GM19324 (cell line): ENCODE data around the gene APEH.
"Not testable (repeated sequence)": the region's sequence is repeated elsewhere in the genome, so short reads cannot be mapped to it uniquely, and the experiment has no call there.

ENCODE experiments used
- ATAC-seq: cut with Tn5 transposase; IDR thresholded peaks from one replicate; pipeline ENCODE4 v1.9.1; 2021; ENCODE audit warnings: mild to moderate bottlenecking, moderate library complexity; ENCODE audit not compliant: unreplicated experiment, low FRiP score

The APEH gene

DNA sequence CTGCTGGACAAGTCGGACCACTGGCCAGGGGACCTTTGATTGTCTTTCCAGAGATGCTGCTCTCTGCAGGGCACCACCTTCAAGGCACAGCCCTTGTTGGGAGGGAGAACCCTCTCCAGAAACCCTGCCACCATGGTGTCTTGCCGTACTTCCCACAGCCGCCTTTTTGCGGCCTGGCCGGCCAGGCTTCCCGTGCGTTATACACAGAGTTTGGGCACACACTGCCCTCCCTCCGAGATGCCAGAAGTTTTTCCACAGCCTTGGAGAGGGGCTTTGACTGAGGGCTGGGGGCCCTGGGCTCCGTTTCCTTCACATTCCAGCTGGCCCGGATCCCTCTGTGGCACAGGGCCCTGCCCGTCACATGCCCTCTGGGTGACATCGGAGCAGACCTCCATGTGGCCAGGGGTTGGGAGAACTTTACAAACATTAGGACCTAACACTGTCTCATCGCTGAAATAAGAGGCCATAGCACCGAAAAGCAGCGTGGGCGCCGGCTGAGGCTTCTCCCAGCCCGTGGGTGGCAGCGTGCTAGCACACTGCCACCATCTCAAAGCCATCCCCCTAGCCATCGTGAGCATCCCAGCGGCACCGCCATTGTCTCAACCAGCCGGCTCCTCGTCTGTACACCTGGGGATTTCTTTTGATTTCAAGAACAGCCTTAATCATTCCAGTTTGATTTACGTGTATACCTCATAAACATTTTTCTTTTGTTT is 6.3 kb upstream of the APEH start:
- no peak for ATAC-seq

- ATAC-seq = no peak
These were observed 5.7 kb upstream of the APEH start for GRCh38 chr3:49668414-49668797.

- no peak for ATAC-seq
These were observed 5.3 kb upstream of the APEH start for GRCh38 chr3:49668861-49669260.

- ATAC-seq = no peak
These were observed 4.8 kb upstream of the APEH start for GRCh38 chr3:49669352-49669751.

DNA sequence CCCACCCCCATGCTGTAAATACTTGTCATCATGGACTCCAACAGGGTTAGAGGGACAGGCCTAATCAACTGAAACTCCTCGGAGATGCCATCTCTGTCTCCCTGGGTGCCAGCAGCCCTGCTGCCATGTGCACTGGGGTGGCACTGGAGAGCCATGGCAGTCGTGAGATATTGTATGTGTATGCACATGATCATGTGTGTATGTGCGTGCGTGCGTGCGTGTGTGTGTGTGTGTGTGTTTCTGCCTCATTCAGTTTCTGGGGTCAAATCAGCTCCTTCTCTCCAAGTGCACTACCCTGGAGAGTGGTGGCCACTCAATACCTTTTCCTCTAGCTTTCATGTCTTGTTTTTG is 3.2 kb upstream of the APEH start:
- no peak for ATAC-seq

DNA sequence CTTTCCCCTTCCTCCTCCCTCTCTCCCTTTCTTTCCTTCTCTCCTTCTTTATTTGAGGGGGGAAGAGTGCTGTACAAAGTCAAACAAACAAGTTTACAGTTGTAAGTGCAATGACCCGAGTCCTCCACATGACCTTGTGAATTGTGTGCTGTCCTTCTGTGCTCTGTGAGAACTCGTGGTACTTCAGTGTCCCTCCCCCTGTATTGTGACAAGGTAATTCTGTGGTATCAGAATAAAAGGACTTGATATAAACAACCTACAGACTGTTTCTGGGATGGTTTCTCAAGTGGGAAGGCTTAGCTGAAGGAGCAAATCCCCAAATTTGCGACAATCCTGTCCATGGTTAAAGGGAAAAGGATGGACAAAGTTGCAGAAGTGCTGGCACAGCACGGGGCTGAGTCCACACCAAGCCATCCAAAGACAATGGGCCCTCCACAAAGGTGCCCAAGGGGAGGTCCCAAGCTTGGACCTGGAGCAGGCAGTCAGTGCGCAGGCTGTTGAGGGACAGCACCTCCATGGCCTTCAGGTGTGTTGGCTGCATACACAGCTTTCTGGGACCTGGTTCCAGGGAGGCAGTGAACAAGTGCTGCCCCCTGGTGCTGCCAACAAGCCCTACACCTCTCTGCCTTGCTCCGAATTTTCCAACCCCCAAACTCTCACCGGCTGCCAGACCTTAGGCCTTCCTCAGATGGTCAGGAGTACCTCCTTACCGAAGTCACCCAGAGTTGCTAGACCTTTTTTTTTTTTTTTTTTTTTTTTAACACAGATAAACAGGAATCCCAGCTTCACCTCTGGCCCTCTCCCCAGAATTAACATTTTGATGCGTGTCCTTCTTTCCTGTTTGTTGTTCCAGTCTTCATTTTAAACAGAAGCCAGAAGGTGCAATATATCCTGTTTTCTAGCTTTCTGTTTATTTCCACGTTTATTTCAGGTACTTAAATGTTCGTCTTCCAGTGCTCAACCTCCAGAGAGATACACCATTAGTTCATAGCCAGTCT is 2.6 kb upstream of the APEH start:
- ATAC-seq = no peak

DNA sequence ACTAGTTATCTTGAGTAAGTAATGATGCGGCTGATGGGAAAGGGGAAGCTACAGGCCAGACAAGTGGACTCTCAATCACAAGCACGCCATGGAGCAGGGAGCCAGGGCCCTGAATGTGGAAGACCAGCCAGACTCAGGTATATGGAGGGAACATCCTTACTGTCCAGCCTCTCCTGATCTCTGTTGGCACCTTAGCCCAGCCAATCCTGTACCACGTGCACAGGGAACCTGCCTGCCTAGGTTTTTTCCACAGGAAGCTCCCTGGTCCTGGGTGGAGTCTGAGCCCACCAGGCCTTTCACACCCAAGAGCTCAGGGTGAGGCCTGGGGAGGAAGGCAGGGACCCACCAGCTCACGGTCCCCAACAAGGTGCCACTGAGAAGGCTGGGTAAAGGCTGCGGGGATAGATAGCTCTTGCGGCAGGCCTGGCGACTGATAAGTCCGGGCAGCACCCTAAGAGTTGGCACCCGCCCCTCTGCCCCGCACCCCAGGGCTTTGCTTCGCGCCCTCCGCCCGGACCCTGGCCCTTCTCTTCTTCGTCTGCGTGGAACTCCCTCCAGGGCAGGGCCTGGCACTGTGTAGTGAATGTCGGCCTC is 933 bp upstream of the APEH start:
- ATAC-seq = no peak

DNA sequence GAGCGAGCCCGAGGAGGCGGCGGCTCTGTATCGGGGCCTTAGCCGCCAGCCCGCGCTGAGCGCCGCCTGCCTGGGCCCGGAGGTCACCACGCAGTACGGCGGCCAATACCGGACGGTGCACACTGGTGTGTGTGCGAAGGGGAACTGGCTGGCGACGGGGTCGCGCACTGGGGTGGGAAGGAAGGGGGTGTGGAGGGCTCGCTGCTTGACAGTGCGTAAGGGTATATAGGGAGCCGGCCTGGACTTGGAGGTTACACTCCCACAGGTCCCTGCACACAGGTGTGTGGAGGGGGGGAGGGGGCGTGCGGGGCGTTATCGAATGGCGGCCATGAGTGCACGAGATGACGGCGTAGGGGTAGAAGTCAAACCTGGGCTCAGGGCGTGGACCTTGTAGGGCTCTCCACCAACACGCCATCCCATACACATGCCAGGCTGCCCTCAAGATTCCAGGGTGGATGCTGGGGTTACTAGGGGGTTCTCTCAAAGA is 389 bp downstream of the APEH start:
- peak; percentile 1 for ATAC-seq

DNA sequence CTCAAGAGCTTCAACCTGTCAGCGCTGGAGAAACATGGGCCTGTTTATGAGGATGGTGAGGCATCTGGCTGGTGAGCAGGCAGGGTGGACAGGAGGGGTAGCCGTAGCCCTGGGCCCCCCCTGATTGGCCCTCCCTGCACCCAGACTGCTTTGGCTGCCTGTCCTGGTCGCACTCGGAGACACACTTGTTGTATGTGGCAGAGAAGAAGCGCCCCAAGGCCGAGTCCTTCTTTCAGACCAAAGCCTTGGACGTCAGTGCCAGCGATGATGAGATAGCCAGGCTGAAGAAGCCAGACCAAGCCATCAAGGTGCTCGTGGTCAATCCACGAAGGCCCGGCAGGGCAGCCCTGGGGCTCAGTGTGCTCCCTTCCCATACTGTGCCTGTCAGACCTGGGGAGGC is 1.8 kb downstream of the APEH start:
- ATAC-seq = no peak

- no peak for ATAC-seq
These were observed 6.5 kb downstream of the APEH start for GRCh38 chr3:49680493-49681231.

DNA sequence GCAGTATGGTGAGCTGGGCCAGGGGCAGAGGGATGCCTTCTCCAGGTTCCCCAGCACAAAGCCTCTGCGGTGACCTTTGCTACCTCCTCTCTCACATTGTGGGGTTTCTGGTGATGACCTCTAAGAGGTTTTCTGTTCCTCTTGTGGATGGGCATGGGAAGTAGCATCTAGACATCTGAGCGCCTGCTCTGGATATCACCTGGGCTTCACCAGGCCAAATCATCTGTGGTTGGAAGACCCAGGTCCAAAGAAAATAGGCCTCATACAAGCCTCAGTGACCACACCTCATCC is 7.0 kb downstream of the APEH start:
- no peak for ATAC-seq

DNA sequence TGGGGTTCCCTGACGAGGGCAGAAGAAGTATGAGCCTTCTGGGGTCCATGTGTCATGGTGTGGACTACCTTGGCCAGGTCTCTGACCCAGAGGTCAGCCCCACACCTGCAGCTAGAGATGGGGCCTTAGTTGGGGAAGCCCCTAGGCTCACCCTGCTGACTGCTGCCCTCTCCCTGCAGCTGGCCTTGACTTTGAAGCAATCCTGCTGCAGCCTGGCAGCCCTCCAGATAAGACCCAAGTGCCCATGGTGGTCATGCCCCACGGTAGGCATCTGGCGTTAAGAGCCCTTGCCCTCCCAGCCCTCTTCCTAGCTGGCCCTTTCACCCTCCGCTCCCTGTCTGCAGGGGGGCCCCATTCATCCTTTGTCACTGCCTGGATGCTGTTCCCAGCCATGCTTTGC is 7.4 kb downstream of the APEH start:
- no peak for ATAC-seq

DNA sequence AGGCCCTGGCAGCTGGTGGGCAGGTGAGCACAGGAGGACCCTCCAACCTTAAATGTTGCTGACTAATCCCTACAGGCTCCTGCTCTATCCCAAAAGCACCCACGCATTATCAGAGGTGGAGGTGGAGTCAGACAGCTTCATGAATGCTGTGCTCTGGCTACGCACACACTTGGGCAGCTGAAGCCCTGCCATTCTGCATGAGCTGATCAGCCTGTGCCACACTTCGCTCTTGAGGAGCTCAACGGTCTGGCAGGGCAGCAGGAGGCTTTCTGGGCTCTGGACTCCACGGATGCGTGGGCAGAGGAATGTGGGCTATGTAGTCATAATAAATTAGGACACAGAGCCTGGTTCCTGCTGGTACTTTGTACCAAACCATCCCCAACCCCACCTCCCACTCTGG is 9.0 kb downstream of the APEH start:
- no peak for ATAC-seq

GRCh38 chr3:49684453-49684852 is 10.3 kb downstream of the APEH start:
- ATAC-seq = not testable (repeated sequence)

- ATAC-seq = not testable (repeated sequence)
These were observed 11.0 kb downstream of the APEH start for GRCh38 chr3:49685103-49685502.

DNA sequence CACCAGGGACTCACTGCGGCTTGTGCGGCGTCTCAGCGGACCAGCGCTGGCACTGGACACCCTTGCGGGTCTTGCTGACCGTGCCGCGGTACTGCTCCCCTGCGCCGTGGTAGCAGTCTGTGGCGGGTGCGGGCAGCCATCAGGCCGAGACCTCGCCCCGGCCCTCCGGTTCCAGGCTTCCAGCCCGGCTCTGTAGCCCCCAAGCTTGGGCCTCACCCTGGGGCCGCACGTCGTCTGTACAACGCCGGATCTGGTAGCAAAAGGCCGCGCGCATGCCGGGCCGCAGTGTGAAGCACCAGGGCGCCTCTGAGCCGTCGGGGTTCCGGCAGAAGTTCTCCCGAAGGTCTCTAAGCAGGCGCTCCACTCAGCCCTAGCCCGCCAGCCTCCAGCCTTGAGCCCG is 11.7 kb downstream of the APEH start:
- not testable (repeated sequence) for ATAC-seq

GRCh38 chr3:49686346-49686745 is 12.2 kb downstream of the APEH start:
- ATAC-seq = not testable (repeated sequence)

- not testable (repeated sequence) for ATAC-seq
These were observed 12.7 kb downstream of the APEH start for GRCh38 chr3:49686769-49687423.

GRCh38 chr3:49687424-49687795 is 13.3 kb downstream of the APEH start:
- ATAC-seq = not testable (repeated sequence)

DNA sequence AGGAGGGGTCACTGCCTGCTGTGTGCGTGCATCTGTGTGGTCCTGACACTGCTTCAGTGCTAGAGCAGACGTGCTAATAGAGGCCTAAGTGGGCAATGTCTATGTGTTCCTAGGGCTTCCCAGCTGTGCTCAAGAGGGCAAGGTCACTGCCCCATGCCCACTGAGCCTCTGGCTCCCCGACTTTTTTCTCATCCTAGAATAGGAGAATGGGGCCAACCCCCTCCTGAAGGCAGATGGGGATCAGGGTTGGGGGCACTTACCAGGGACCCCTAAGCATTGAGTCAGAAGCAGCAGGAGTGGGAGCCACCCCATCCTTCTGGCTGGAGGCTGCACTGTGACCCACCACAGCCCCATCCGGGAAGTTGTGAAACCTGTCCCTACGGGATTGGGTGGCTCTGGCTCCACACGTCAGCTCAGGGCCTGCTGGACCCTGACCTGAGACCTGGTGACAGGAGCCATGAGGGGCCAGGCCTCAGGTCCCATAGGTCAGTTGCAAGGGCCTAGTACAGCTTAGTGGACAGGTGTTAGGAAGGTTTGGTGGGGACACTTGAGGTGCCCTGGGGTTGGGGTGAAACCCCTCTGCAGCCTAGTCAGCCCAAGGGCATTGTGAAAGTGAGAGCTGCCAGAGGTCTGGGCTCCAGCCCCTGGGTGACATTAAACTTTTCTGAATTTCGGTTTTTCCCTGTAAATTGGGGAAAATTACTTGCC is 14.3 kb downstream of the APEH start:
- not testable (repeated sequence) for ATAC-seq
